Measurements from ENCODE around the gene PLXNA4.

The PLXNA4 gene

GRCh38 chr7:132584796-132585494 is 8.7 kb upstream of the PLXNA4 start:
- DNase-seq, result no peak

GRCh38 chr7:132581431-132581830 is 5.2 kb upstream of the PLXNA4 start:
- no peak for DNase-seq

- peak; percentile 60 to 82 for DNase-seq
These were observed 4.5 kb upstream of the PLXNA4 start for GRCh38 chr7:132580717-132581285.

DNA sequence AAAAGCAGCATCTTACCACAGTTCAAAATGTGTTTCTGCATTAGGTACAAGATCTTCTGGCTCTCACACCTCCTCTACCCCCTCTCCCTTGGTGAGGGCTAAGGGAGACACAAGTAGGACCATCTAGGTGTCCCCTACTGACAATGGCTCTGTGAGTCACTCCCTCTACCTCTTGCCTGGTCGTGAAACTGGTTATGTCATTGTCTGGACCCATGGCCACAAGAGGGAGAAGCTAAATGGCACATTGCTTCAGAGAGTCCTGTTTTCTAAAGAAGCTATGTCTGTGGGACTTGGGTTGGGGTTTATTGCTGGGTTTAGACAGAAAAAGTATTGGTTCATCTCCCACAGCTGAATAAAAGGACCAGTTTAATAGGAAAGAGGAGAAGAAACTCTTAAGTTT is 4.0 kb upstream of the PLXNA4 start:
- DNase-seq, result peak in 1 of 2 experiments; percentile 16

GRCh38 chr7:132579260-132579899 is 3.1 kb upstream of the PLXNA4 start:
- no peak for DNase-seq

- DNase-seq, result no peak
These were observed 2.6 kb upstream of the PLXNA4 start for GRCh38 chr7:132578826-132579225.

- no peak for DNase-seq
These were observed 1.7 kb upstream of the PLXNA4 start for GRCh38 chr7:132578050-132578370.

DNA sequence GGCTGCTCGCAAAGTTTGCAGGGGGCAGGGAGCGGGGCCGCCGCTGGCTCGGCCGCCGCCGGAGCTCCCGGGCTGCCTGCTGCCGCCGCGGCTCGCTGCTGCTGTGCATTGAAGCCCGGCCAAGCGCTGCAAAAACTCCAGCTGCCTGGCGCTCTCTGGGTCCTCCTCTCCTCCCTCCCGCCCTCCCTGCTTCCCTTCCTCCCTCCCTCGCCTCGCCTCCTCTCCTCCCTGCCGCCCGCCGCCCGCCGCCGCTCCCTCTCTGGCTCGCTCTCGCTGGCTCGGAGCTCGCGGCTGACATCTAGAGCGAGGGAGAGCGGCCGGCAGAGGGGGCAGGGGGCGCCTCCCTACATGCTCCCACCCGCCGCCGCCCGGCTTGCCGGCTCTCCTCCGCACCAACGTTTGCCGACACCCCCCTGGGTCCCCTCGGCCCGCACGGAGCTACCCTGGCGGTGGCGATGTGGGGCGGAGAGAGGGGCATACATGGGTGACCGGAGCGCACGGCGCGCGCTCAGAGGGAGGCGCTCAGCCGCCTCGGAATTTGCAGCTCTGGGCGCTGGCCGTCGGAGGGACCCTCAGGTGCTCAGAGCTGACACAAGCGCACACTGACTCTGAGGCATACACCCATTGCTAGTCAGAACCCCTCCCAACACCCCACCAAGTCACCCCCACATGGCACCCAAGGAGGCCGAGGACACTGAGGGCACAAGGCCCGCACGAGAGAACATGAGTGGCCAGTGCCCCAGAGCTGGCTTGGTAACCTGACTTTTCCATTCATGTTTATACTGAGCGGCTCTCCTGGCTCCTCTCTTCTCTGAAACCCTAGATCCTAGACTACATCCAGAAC is 1.2 kb upstream of the PLXNA4 start:
- DNase-seq, result peak; percentile 54 to 58

GRCh38 chr7:132576721-132577085 is 433 bp upstream of the PLXNA4 start:
- peak in 1 of 2 experiments; percentile 26 for DNase-seq

GRCh38 chr7:132575419-132575981 is 770 bp downstream of the PLXNA4 start:
- peak; percentile 42 to 74 for DNase-seq

- no peak for DNase-seq
These were observed 2.0 kb downstream of the PLXNA4 start for GRCh38 chr7:132574223-132574622.

GRCh38 chr7:132573251-132573955 is 2.9 kb downstream of the PLXNA4 start:
- peak in 1 of 2 experiments; percentile 25 for DNase-seq

GRCh38 chr7:132572526-132572925 is 3.7 kb downstream of the PLXNA4 start:
- no peak for DNase-seq

DNA sequence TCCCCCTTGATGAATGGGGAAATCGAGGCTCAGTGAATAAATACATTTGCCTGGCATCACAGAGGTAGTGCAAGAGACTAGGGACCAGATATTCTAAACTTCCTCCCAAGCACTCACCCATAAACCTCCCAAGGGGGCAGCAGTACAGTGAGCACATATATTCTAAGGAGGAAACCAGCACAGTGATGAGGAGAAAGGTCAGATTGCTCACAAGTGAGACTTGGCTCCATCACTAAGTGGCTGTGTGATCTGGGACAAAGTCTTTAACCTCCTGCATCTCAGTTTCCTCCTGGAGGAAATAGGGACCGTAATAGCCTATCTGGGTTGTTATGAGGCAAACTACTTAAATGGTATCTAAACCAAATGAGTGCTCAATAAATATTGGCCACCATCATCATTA is 4.3 kb downstream of the PLXNA4 start:
- DNase-seq, result no peak

GRCh38 chr7:132569884-132570614 is 6.2 kb downstream of the PLXNA4 start:
- no peak for DNase-seq

DNA sequence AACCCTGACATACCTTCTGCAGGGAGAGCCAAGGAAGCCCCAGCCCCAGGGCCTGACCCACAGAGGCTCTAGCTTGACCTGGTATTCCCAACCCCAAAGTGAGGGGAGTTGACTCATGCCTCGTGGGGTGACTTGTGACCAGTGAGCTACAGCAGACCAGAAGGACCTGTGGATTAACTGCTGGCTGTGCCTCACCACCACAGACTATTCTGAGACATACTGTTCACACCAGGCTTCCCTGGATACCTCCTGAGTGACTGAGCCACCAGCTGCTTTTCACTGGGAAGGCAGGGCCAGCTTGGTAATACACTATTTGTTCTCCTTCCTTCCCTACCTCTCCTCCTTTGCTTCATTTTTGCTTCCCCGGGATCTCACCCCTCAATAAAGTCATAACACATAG is 7.3 kb downstream of the PLXNA4 start:
- no peak for DNase-seq

DNA sequence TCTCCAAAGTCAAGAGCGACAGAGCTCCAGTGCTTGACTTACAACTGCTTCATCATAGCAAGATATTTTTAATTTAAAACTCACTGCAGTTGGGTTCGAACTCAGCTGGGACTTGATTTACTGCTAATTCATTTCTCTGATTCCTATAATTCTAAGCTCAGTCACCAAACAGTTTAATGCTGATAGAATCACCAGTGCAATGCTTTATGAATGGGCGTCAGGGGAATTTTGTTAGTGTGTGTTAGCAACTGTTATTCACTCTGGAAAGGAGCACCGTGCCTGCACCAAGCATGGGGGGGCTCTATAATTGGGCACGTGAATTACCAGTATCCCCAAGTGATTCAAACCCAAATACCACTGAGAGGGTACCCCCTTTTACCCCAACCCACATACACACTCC is 10.4 kb downstream of the PLXNA4 start:
- DNase-seq, result no peak

DNA sequence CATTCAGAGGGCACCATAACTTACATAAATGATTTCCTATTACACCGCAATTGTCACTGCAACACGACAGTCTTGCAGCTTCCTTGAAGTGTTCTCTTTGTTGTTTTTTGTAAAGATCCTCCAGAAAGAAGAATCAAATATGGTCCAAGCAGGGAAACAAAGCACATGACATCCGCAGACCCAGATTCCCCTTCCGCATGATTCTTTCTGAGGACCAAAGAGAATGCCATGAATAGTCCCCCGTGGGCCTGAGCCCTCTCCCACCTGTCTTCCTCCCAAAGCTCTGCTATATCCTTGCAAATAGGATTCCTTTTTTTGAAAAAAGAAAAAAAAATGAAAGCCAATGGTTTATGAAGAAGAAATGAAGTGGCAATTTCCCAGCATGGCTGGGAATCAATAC is 10.8 kb downstream of the PLXNA4 start:
- DNase-seq, result no peak

DNA sequence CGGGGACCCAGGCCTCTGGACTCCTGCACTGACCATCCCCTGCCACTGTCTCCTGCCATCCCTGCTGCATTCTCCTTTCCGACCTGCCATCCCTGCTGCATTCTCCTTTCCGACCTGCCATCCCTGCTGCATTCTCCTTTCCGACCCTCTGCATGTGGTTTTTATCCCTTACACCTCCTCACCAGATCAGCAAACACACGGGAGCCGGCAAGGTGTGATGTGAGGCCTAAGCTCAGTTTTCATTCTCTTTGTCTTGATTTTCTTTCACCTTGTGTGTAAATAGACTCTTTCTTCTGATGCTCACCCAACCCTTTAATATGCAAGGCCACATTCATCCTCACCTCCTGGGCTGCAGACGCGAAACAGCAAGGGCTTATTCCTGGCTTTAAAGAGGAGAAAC is 11.4 kb downstream of the PLXNA4 start:
- no peak for DNase-seq

DNA sequence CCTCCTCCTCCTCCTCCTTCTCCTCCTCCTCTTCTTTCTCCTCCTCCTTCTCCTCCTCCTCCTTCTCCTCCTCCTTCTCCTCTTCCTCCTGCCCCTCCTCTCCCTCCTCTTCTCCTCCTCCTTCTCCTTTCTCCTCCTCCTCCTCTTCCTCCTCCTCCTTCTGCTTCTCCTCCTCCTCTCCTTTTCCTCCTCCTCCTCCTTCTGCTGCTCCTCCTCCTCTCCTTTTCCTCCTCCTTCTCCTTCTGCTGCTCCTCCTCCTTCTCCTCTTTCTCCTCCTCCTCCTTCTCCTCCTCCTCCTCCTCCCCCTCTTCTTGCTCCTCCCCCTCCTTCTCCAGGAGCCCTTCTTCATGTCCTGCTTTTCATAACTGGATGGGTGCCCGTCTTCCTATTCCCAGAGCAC is 12.2 kb downstream of the PLXNA4 start:
- DNase-seq, result no peak

DNA sequence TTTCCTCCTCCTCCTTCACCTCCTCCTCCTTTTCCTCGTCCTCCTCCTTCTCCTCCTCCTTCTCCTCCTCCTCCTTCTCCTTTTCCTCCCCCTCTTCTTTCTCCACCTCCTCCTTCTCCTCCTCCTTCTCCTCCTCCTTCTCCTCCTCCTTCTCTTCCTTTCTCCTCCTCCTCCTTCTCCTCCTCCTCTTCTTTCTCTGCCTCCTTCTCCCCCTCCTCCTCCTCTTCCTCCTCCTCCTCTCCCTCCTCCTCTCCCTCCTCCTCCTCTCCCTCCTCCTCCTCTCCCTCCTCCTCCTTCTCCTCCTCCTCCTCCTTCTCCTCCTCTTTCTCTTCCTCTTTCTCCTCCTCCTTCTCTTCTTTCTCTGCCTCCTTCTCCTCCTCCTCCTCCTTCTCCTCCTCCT is 13.6 kb downstream of the PLXNA4 start:
- no peak for DNase-seq

GRCh38 chr7:132561763-132562162 is 14.5 kb downstream of the PLXNA4 start:
- no peak for DNase-seq

Data from NCI-H524 (cell line).